CD8-positive, alpha-beta memory T cell (primary cell): ENCODE data around the gene THPO. TPM values are rescaled to one million over a fixed set of nuclear protein-coding genes. Genes with fewer than 3 reads are reported as not detected.

ENCODE experiments used
- CTCF ChIA-PET: fragments of 350-600 bp; sonication (Branson Sonifier 250); formaldehyde crosslinking; loops from one replicate; lab custom pipeline; 2021; ENCODE audit warnings: antibody characterized with exemption; lab: Charles Lee
- POLR2A ChIA-PET: fragments of 350-600 bp; sonication (Branson Sonifier 250); formaldehyde crosslinking; loops from one replicate; lab custom pipeline; 2021; ENCODE audit warnings: antibody characterized with exemption; lab: Charles Lee
- DNase-seq, 5 donors: peaks; one replicate each; pipeline versions ENCODE4 v3.0.0 to v3.0.0-alpha.2; 2020 to 2022; ENCODE audit warnings: mixed read lengths in 1 of 5
- H3K27ac ChIP-seq: one replicate; pipeline ENCODE4 v1.7.0; 2013; ENCODE audit warnings: low read depth, mild to moderate bottlenecking, low read length, moderate library complexity
- H3K27me3 ChIP-seq: 2 replicates; pipeline ENCODE4 v1.7.0; 2013; ENCODE audit warnings: low read length, mild to moderate bottlenecking; ENCODE audit not compliant: insufficient read depth, poor library complexity, severe bottlenecking
- H3K36me3 ChIP-seq: 2 replicates; pipeline ENCODE4 v1.7.0; 2013; ENCODE audit warnings: mild to moderate bottlenecking, low read length, moderate library complexity; ENCODE audit not compliant: insufficient read depth
- H3K4me1 ChIP-seq: 2 replicates; pipeline ENCODE4 v1.7.0; 2013; ENCODE audit warnings: mild to moderate bottlenecking, low read length, moderate library complexity; ENCODE audit not compliant: insufficient read depth
- H3K4me3 ChIP-seq: 2 replicates; pipeline ENCODE4 v1.7.0; 2013; ENCODE audit warnings: mild to moderate bottlenecking, low read length
- H3K9me3 ChIP-seq: 2 replicates; pipeline ENCODE4 v1.7.0; 2013; ENCODE audit warnings: mild to moderate bottlenecking, low read length
- H3K27ac Mint-ChIP-seq, 8 donors: one replicate each; pipeline ENCODE4 v1.8.0; 2020 to 2021; ENCODE audit warnings: mixed read lengths in 8 of 8, mild to moderate bottlenecking in 6 of 8, inconsistent platforms in 3 of 8, moderate library complexity in 3 of 8
- H3K27me3 Mint-ChIP-seq, 2 donors: one replicate each; pipeline ENCODE4 v1.8.0; 2020 to 2021; ENCODE audit warnings: mixed read lengths in 2 of 2, mild to moderate bottlenecking in 1 of 2, moderate library complexity in 1 of 2
- H3K36me3 Mint-ChIP-seq, 3 donors: one replicate each; pipeline ENCODE4 v1.8.0; 2020 to 2021; ENCODE audit warnings: mixed read lengths in 3 of 3, inconsistent platforms in 1 of 3, mild to moderate bottlenecking in 1 of 3
- H3K4me1 Mint-ChIP-seq, 3 donors: one replicate each; pipeline ENCODE4 v1.8.0; 2020 to 2021; ENCODE audit warnings: mixed read lengths in 3 of 3, inconsistent platforms in 1 of 3, mild to moderate bottlenecking in 1 of 3
- H3K4me3 Mint-ChIP-seq, 7 donors: one replicate each; pipeline ENCODE4 v1.8.0; 2020 to 2021; ENCODE audit warnings: mixed read lengths in 7 of 7, mild to moderate bottlenecking in 6 of 7, moderate library complexity in 4 of 7, inconsistent platforms in 2 of 7
- H3K9me3 Mint-ChIP-seq, 5 donors: one replicate each; pipeline ENCODE4 v1.8.0; 2020 to 2022; ENCODE audit warnings: mixed read lengths in 5 of 5, mild to moderate bottlenecking in 3 of 5, moderate library complexity in 2 of 5, inconsistent platforms in 1 of 5
- polyA plus RNA-seq: library from polyadenylated mRNA; unstranded; fragments of 300-500 nt; fragmentation: Illumina TruSeq; gene quantifications from one replicate; pipeline ENCODE4 v1.2.3, GENCODE V29; 2021
- total RNA-seq, 2 experiments: library from RNA; stranded (reverse); gene quantifications; one replicate each; pipeline ENCODE4 v1.2.3, GENCODE V29; 2021

THPO gene
- total and polyA plus RNA-seq, 3 experiments from 2014 or later = not detected

GRCh38 chr3:184388936-184389230 lies 10.9 kb upstream of the THPO start:
- Mint-ChIP-seq H3K4me1 (no peaks in the 10 kb centered on the region), H3K4me3 (no peak overlapping the region), H3K9me3 (no peaks in the 10 kb centered on the region), H3K27me3 (peaks cover 18 to 45% of the 10 kb centered on the region in 2 donors), H3K36me3 (no peaks in the 10 kb centered on the region), H3K27ac (no peak overlapping the region)
- CTCF ChIA-PET = interaction anchor here (0.8 kb wide), 1 partner anchor 17 kb away, joined by 4 read pairs; no protein-coding TSS in a partner anchor
- H3K36me3 ChIP-seq = no peaks in the 10 kb centered on the region
- no peak for DNase-seq
- POLR2A ChIA-PET = no interaction called here
- no peaks in the 10 kb centered on the region for H3K4me1 ChIP-seq
- no peak overlapping the region for H3K4me3 ChIP-seq
- no peak overlapping the region for H3K27ac ChIP-seq
- no peaks in the 10 kb centered on the region for H3K27me3 ChIP-seq
- no peaks in the 10 kb centered on the region for H3K9me3 ChIP-seq

DNA sequence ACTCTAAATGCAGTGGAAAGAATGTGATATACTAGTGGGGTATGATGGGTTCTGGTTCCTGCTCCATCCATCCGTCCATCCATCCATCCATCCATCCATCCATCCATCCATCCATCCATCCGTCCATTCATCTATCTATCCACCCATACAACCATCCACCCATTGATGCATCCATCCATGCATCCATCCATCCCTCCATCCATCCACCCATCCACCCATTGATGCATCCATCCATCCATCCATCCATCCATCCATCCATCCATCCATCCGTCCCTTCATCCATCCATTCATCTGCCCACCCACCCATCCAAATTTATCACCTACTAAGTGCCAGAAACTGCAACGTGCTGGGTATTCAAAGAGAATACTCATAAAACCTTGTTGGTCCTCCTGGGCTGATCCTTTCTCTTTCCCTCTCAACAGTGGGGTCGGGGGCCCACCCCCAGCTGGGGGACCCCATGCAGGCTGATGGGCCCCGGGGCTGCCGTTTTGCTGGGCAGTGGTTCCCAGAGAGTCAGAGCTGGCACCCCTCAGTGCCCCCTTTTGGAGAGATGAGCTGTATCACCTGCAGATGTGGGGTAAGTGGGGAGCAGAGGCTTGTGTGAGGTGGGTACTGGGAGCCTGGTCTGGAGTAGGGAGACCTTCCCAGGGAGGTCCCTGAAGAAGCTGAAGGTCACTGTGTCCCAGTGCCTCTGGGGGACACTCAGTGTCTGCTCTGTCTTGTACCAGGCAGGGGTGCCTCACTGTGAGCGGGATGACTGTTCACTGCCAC lies 10.3 kb upstream of the THPO start:
- DNase-seq = no peak
- H3K36me3 ChIP-seq = no peaks in the 10 kb centered on the region
- H3K4me1 ChIP-seq = no peaks in the 10 kb centered on the region
- no peak overlapping the region for H3K4me3 ChIP-seq
- no peaks in the 10 kb centered on the region for H3K9me3 Mint-ChIP-seq
- no peak overlapping the region for H3K27ac ChIP-seq
- H3K9me3 ChIP-seq = no peaks in the 10 kb centered on the region
- POLR2A ChIA-PET = no interaction called here
- no peaks in the 10 kb centered on the region for H3K4me1 Mint-ChIP-seq
- peaks cover 22 to 46% of the 10 kb centered on the region in 2 donors for H3K27me3 Mint-ChIP-seq
- peak overlapping the region in 1 of 8 donors; percentile 49 for H3K27ac Mint-ChIP-seq
- H3K4me3 Mint-ChIP-seq = no peak overlapping the region
- CTCF ChIA-PET = interaction anchor here (0.8 kb wide), 1 partner anchor 16 kb away, joined by 4 read pairs; no protein-coding TSS in a partner anchor
- H3K27me3 ChIP-seq = no peaks in the 10 kb centered on the region
- no peaks in the 10 kb centered on the region for H3K36me3 Mint-ChIP-seq

DNA sequence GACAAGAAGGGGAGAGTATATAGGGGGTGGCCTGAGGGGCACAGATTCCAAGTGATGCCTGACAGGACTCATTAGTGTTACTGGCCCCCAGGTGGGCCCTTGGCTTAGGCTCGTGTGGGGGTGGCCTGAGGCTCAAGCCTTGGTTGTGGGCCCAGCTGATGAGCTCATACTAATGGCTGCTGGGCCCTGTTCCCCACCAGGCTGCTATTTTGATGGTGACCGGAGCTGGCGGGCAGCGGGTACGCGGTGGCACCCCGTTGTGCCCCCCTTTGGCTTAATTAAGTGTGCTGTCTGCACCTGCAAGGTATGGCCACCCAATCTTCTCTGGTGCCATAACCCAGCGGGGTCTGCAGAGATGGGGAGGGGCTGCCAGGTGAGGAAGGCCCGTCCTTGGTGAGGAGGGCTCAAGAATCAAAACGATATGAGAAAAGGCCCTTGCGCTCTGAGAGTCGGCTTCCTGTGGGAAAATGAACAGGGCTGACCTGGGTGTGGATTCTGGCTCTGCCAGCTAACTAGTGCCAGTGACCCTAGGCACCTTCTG lies 9.2 kb upstream of the THPO start:
- CTCF ChIA-PET = no interaction called here
- no peaks in the 10 kb centered on the region for H3K36me3 Mint-ChIP-seq
- no peaks in the 10 kb centered on the region for H3K4me1 ChIP-seq
- H3K27me3 ChIP-seq = peaks cover 4% of the 10 kb centered on the region
- no peaks in the 10 kb centered on the region for H3K4me1 Mint-ChIP-seq
- peaks cover 22 to 56% of the 10 kb centered on the region in 2 donors for H3K27me3 Mint-ChIP-seq
- DNase-seq = no peak
- H3K4me3 ChIP-seq = no peak overlapping the region
- no peak overlapping the region for H3K4me3 Mint-ChIP-seq
- H3K36me3 ChIP-seq = no peaks in the 10 kb centered on the region
- no peaks in the 10 kb centered on the region for H3K9me3 Mint-ChIP-seq
- H3K27ac Mint-ChIP-seq = peak overlapping the region in 1 of 8 donors; percentile 84
- POLR2A ChIA-PET = no interaction called here
- no peaks in the 10 kb centered on the region for H3K9me3 ChIP-seq
- no peak overlapping the region for H3K27ac ChIP-seq

- POLR2A ChIA-PET = no interaction called here
- H3K4me1 Mint-ChIP-seq = peaks cover 0 to 7% (median 4%) of the 10 kb centered on the region in 3 donors
- H3K4me3 ChIP-seq = no peak overlapping the region
Observed at GRCh38 chr3:184386047-184386806, 8.2 kb upstream of the THPO start.

DNA sequence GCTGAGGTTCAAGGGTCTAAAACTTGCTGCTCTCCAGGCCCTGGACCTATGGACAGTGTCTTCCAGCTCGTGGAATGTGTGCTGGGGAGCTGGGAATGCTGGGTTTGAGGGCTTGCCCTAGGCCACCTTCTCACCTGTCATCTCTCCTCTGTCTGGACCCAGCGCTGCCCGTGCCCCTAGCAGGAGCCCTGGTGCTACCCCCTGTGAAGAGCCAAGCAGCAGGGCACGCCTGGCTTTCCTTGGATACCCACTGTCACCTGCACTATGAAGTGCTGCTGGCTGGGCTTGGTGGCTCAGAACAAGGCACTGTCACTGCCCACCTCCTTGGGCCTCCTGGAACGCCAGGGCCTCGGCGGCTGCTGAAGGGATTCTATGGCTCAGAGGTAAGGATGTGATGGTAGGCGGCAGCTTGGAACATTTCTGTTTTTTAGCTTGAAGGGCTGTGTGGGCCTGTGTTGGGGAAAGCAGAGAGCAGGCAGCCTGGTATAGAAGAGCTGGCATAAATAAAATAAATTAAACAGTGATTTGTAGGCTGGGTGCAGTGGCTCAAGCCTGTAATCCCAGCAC lies 6.9 kb upstream of the THPO start:
- ChIA-PET POLR2A (no interaction called here), CTCF (interaction anchor here (1.0 to 2.0 kb wide), 2 partner anchors 129 to 155 kb away, joined by 3 to 5 read pairs; no protein-coding TSS in a partner anchor)
- peaks cover 20% of the 10 kb centered on the region for H3K27me3 ChIP-seq

More at GRCh38 chr3:184386047-184386806, 8.2 kb upstream of the THPO start:
- Histone ChIP-seq H3K36me3 (no peaks in the 10 kb centered on the region), H3K9me3 (no peaks in the 10 kb centered on the region), H3K4me1 (peaks cover 4% of the 10 kb centered on the region), H3K27ac (no peak overlapping the region), H3K27me3 (peaks cover 13% of the 10 kb centered on the region)
- no peaks in the 10 kb centered on the region for H3K9me3 Mint-ChIP-seq
- DNase-seq = no peak
- CTCF ChIA-PET = interaction anchor here (2.0 kb wide), 1 partner anchor 128 kb away, joined by 5 read pairs; no protein-coding TSS in a partner anchor
- peaks cover 24 to 58% of the 10 kb centered on the region in 2 donors for H3K27me3 Mint-ChIP-seq
- H3K27ac Mint-ChIP-seq = no peak overlapping the region
- H3K4me3 Mint-ChIP-seq = no peak overlapping the region
- no peaks in the 10 kb centered on the region for H3K36me3 Mint-ChIP-seq

DNA sequence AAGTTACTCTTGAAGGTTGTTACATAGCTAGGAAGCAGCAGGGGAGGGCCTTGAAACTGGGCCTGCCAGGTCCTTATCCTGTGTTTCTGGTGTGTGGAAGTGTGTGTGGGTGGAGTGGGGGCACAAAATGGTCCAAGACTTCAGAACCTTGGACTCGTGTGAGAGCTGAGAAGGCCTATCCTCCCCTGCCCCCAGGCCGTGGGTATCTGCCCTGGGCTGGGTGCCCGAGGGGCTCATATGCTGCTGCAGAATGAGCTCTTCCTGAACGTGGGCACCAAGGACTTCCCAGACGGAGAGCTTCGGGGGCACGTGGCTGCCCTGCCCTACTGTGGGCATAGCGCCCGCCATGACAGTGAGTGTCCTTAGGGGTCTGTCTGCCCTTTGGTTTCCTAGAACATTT lies 6.3 kb upstream of the THPO start:
- no peaks in the 10 kb centered on the region for H3K9me3 ChIP-seq
- Mint-ChIP-seq H3K4me3 (peak overlapping the region in 1 of 7 donors; percentile 40), H3K4me1 (peaks cover 5 to 14% (median 6%) of the 10 kb centered on the region in 3 donors), H3K27me3 (peaks cover 26 to 50% of the 10 kb centered on the region in 2 donors), H3K36me3 (no peaks in the 10 kb centered on the region), H3K27ac (no peak overlapping the region), H3K9me3 (no peaks in the 10 kb centered on the region)
- H3K36me3 ChIP-seq = no peaks in the 10 kb centered on the region
- peaks cover 10% of the 10 kb centered on the region for H3K4me1 ChIP-seq
- CTCF ChIA-PET = interaction anchor here (1.0 to 2.0 kb wide), 2 partner anchors 130 to 155 kb away, joined by 3 to 5 read pairs; no protein-coding TSS in a partner anchor
- DNase-seq = no peak
- peaks cover 21% of the 10 kb centered on the region for H3K27me3 ChIP-seq
- POLR2A ChIA-PET = no interaction called here
- no peak overlapping the region for H3K4me3 ChIP-seq
- no peak overlapping the region for H3K27ac ChIP-seq

More for the DNA sequence above, 6.9 kb upstream of the THPO start:
- Histone ChIP-seq H3K4me1 (peaks cover 10% of the 10 kb centered on the region), H3K27ac (no peak overlapping the region), H3K4me3 (no peak overlapping the region), H3K9me3 (no peaks in the 10 kb centered on the region), H3K36me3 (no peaks in the 10 kb centered on the region)
- Mint-ChIP-seq H3K9me3 (no peaks in the 10 kb centered on the region), H3K27me3 (peaks cover 27 to 53% of the 10 kb centered on the region in 2 donors), H3K4me1 (peaks cover 5 to 13% (median 6%) of the 10 kb centered on the region in 3 donors), H3K36me3 (no peaks in the 10 kb centered on the region), H3K27ac (no peak overlapping the region), H3K4me3 (no peak overlapping the region)
- DNase-seq = no peak

DNA sequence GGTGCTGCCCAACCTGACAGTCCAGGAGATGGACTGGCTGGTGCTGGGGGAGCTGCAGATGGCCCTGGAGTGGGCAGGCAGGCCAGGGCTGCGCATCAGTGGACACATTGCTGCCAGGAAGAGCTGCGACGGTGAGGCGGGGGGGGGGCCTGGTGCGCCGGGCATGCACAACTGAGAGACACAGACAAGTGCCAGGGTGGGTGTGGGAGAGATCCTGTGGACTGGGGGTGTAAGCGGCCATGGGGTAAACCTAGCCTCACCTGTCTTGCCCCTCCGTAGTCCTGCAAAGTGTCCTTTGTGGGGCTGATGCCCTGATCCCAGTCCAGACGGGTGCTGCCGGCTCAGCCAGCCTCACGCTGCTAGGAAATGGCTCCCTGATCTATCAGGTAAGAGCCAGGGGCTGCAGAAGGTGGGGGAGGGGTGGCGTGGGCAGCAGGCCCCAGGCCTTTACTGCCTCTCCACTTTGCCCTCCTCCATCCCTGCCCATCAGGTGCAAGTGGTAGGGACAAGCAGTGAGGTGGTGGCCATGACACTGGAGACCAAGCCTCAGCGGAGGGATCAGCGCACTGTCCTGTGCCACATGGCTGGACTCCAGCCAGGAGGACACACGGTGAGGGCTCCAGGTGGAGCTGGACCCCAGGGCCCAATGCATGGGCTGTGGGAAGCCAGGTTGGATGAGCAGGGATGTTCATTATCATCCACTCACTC lies 5.2 kb upstream of the THPO start:
- peaks cover 33% of the 10 kb centered on the region for H3K27me3 ChIP-seq
- CTCF ChIA-PET = no interaction called here
- Mint-ChIP-seq H3K36me3 (peaks cover 0 to 2% (median 0%) of the 10 kb centered on the region in 3 donors), H3K27me3 (peaks cover 38 to 62% of the 10 kb centered on the region in 2 donors), H3K27ac (no peak overlapping the region), H3K4me3 (no peak overlapping the region), H3K9me3 (no peaks in the 10 kb centered on the region), H3K4me1 (peaks cover 5 to 21% (median 7%) of the 10 kb centered on the region in 3 donors)
- H3K4me1 ChIP-seq = peaks cover 10% of the 10 kb centered on the region
- H3K4me3 ChIP-seq = no peak overlapping the region
- POLR2A ChIA-PET = no interaction called here
- no peak for DNase-seq
- H3K27ac ChIP-seq = no peak overlapping the region
- H3K36me3 ChIP-seq = no peaks in the 10 kb centered on the region
- H3K9me3 ChIP-seq = no peaks in the 10 kb centered on the region
